HG02759 (cell line): ENCODE measurements around the gene F10.
"Not testable (repeated sequence)": the region's sequence is repeated elsewhere in the genome, so short reads cannot be mapped to it uniquely, and the experiment has no call there.

Source experiments
- ATAC-seq: cut with Tn5 transposase; IDR thresholded peaks from one replicate; pipeline ENCODE4 v1.9.1; 2021; ENCODE audit warnings: mild to moderate bottlenecking, moderate library complexity; ENCODE audit not compliant: unreplicated experiment

Gene F10

GRCh38 chr13:113122550-113123225 lies at the start of gene F10:
Gene F10, plus strand, starts transcription at chr13:113122799. Its CDS starts 57 bp downstream, at chr13:113122856.
- no peak for ATAC-seq

- no peak for ATAC-seq
Measured at GRCh38 chr13:113073942-113074341, 48.7 kb upstream of the F10 start.

DNA sequence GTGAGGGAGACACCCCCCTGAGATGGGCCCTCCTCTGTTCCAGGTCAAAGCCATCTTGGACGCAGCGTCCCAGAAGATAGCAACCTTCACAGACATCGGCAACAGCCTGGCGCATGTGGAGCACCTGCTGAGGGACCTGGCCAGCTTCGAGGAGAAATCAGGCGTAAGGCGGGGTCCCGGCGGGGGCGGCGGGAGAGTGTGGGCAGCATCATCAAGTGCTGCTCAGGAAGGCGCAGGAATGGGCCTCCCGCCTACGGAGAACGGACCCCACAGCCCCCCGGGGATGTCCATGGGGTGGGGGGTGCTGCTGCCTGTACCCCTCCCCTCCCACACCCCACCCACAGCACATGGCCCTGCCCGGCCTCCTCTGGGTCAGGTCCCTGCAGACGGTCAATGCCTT lies 48.2 kb upstream of the F10 start:
- ATAC-seq, result no peak

DNA sequence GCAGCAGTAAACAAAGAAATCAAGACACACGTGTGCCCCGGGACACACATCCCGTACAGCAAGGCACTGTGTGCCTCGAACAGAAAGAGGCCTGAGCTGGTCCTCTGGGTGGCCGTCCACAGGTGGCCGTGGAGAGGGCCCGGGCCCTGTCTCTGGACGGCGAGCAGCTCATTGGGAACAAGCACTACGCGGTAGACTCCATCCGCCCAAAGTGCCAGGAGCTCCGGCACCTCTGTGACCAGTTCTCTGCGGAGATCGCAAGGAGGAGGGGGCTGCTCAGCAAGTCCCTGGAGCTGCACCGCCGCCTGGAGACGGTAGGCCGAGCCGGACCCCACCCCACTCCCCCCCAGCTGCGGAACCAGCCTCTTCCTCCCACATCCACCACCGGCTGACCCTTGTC lies 47.7 kb upstream of the F10 start:
- ATAC-seq, result no peak

- ATAC-seq, result no peak
Measured at GRCh38 chr13:113075711-113076110, 46.9 kb upstream of the F10 start.

- ATAC-seq, result no peak
Measured at GRCh38 chr13:113076681-113077401, 45.8 kb upstream of the F10 start.

- ATAC-seq, result no peak
Measured at GRCh38 chr13:113077566-113077952, 45.0 kb upstream of the F10 start.

GRCh38 chr13:113077953-113078901 lies 44.4 kb upstream of the F10 start:
- no peak for ATAC-seq

DNA sequence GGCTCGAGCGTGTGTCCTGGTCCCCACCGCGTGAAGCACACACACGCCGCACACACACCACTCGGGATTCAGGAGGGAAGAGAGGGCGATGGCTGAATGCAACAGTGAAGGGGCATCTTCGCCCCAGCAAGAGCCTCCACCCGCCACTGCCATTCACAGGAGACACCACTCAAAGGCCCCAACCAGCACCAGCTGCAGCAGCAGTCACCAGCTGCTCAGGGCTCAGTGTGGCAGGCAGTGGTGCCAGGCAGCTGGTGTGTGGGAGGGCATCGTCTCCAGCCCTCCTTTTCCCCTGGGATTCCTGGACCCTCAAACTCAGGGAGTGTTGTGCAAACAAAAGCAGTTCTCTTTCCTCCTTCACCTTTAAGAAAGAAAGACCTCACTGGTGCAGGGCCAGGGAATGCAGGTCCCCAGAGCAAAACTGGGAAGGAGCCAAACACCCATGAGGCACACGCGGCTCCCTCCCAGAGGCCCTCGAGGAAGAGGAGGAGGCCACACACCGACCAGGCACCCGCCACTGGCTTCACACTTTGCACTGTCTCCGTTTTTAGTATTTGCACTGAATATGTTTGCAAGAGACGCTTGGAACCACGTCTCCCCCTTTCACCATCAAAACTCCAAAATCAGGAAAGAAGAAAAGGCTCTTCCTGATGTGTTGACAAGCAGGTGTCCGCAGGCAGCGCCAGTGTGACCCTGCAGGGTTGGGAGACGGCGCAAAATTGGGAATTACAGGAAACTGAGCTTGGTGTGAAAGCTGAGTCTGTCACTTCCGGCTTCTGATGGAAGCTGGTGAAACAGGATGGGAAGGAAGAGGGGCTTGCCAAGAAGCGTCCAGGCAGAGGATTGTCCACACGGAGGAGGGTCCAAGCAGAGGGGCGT lies 43.5 kb upstream of the F10 start:
- ATAC-seq, result no peak

DNA sequence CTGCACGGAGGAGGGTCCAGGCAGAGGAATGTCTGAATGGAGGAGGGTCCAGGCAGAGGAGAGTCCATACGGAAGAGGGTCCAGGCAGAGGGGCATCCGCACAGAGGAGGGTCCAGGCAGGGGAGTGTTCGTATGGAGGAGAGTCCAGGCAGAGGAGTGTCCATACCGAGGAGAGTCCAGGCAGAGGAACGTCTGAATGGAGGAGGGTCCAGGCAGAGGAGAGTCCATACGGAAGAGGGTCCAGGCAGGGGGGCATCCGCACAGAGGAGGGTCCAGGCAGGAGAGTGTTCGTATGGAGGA lies 42.9 kb upstream of the F10 start:
- ATAC-seq, result not testable (repeated sequence)

DNA sequence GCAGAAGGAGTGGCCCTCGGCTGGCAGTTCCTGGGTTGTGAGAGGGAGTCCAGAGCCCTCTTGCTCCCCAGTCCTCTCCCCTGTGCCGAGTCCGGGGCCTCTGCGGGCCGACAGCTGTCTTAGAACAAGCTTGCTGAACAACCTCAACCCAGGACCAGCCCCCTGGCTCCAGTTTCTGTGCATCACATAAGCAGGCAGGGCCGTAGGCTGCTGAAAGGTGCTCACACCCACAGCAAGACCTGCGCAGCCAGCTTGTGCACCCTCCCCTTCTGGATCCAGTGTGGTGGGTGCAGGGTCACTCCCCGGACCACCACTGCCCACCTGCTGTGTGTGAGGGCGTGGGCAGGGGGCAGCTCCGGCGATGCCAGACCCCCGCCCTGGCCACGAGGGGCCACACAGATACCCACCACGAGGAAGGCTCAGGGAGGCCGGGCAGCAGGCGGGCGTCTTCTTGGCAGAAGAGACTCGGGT lies 42.2 kb upstream of the F10 start:
- no peak for ATAC-seq

GRCh38 chr13:113080901-113081521 lies 41.6 kb upstream of the F10 start:
- no peak for ATAC-seq

DNA sequence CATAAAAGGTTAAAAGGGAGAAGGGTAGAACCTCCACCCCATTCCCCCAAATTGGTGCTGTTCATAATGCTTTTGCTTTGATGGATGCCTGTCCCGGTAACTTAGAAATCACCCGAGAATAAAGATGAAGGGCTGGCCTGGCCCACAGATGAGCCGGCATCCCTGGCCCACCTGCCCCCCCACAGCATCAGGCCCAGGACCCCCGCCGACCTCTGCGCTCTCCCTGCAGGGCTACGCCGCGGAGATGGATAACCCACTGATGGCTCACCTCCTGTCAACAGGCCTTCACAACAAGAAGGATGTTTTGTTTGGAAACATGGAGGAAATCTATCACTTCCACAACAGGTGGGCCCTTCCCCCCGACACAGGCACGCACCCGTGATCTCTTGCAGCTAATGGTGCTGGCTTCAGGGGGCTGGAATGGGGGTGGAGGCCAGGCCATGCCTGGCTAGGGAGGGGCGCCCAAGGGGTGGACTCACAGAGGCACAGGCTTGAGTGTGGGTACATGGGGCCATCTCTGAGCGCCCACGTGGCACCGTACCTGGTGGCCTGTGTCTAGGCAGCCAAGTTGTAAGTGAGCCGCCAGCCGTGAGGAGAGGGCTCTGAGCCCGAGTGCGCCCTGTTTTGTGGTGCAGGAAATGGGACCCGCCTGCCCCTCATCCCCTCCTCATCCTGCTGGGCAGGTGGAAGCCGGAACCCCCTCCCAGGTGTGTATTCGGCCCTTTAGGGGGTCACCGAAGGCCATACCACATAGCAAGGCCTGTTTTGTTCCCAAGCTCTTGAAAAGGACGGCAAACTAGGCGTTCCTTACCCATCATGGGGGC lies 40.2 kb upstream of the F10 start:
- ATAC-seq, result no peak

GRCh38 chr13:113083022-113083373 lies 39.6 kb upstream of the F10 start:
- no peak for ATAC-seq

DNA sequence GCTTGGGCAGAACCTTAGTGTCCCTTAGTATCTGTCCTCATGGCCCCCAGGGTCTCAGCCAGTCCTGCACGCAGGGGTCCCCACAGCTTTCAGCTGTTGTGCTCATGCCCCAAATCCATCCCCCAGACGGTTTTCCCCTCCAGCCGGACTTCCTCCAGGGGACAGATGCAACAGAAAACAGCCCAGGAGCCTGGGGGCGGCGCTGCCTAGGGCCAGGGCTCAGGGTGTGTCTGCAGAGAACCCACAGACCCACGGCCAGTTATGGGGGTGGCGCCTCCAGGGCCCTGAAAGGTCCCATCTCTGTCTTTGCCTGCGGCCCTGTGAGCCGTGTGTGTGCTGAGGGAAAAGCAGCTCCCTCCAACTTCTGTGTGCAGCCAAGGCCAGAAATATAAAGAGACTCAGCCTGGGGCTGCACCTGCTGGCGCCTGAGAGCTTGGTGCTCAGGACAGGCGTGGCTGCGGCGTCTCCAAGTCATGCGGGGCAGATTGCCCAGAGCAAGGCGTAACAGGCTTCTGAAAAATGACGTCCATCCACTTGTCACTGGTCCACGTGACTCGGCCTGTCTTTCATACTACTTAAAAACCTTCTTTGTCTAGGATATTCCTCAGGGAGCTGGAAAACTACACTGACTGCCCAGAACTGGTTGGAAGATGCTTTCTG lies 39.1 kb upstream of the F10 start:
- ATAC-seq, result no peak

- no peak for ATAC-seq
Measured at GRCh38 chr13:113084094-113084942, 38.3 kb upstream of the F10 start.

DNA sequence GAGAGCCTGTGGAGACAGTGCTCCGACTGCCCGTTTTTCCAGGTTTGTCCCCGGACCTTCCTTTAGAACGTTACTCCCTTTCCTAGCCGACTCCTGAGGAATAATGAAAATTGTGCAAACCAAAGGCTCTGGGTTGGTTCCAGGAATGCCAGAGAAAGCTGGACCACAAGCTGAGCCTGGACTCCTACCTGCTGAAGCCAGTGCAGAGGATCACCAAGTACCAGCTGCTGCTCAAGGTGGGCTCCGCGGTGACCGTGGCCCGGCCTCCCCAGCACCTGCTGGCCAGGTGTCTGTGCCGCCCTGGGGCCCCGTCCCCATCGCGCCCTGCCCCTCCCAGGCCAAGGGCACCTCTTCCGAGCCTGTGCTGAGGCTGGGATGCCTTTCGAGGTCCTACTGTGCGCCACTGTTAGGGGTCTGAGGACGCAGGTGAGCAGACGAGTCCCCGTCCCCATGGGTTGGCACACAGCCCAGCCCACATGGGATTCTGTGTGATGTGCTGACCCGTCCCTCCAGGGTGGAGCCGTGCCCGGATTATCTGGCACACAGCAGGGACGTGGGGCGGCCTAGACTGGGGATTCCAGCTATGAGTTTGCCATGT lies 37.6 kb upstream of the F10 start:
- ATAC-seq, result no peak
